ENCODE data around the gene RAG2. TPM values are rescaled to one million over a fixed set of nuclear protein-coding genes. Genes with fewer than 3 reads are reported as not detected.

The RAG2 gene
- total and polyA plus RNA-seq, 2 donors (not counting 3 experiments of a cell fraction or from before 2014, with no cell fraction given), result not detected

- Histone ChIP-seq H3K9me1 (replicated peaks; ENCODE audit: control insufficient read depth, extremely low read depth, insufficient read depth, low read length) (no peaks in the 10 kb centered on the region), H3K4me1 (ENCODE audit: control insufficient read depth, extremely low read depth, insufficient read depth, low read length) (peaks cover 2% of the 10 kb centered on the region), H3K36me3 (ENCODE audit: control insufficient read depth in 2 of 2, extremely low read depth in 1 of 2, insufficient read depth in 2 of 2, low read length in 2 of 2) (no peaks in the 10 kb centered on the region), H3K79me2 (ENCODE audit: control insufficient read depth, insufficient read depth, low read length) (no peaks in the 10 kb centered on the region), H3K4me3 (replicated peaks in 1 of 3; ENCODE audit: insufficient read depth in 1 of 3, low read depth in 1 of 3, low read length in 3 of 3) (no peak overlapping the region), H3K27me3 (ENCODE audit: control insufficient read depth in 2 of 2, insufficient read depth in 2 of 2, low read length in 2 of 2) (no peaks in the 10 kb centered on the region), H3K9ac (replicated peaks; ENCODE audit: extremely low read depth, insufficient read depth, low read length) (no peak overlapping the region), H2AFZ (ENCODE audit: low read depth, low read length) (no peak overlapping the region), H3K4me2 (ENCODE audit: insufficient read depth, low read length) (no peak overlapping the region), H3K27ac (ENCODE audit: insufficient read depth, low read depth, low read length) (no peak overlapping the region), H4K20me1 (replicated peaks; ENCODE audit: control insufficient read depth, extremely low read depth, insufficient read depth, low read length) (no peaks in the 10 kb centered on the region), H3K9me3 (replicated peaks; ENCODE audit: control insufficient read depth, insufficient read depth, low read length) (no peaks in the 10 kb centered on the region)
- FAIRE-seq, result no peak
- no TSS peak for BruUV-seq (replicated peaks)
- no peak for TF ChIP-seq MAX (IDR thresholded peaks at IDR 0.05; ENCODE audit: insufficient read depth, insufficient read length)
- no peak for TF ChIP-seq EZH2 (IDR thresholded peaks at IDR 0.05; ENCODE audit: borderline replicate concordance, low read depth, low read length, severe bottlenecking)
- no peak for TF ChIP-seq POLR2AphosphoS5 (IDR thresholded peaks at IDR 0.05; ENCODE audit: insufficient read depth, low read depth, low read length)
- no peak for TF ChIP-seq POLR2A (IDR thresholded peaks at IDR 0.05; ENCODE audit: low read depth, low read length)
- TF ChIP-seq CTCF (IDR thresholded peaks at IDR 0.05; ENCODE audit: extremely low read depth in 1 of 2, insufficient read depth in 1 of 2, low read depth in 1 of 2, low read length in 2 of 2), result peak; percentile 16 to 30
- TF ChIP-seq GATA2 (IDR thresholded peaks at IDR 0.05; ENCODE audit: insufficient read depth, insufficient read length, low read depth, low read length), result no peak
- DNase-seq (ENCODE audit: low read depth, low spot score), result peak; percentile 41
- ChIA-PET CTCF (interaction anchor here (1.3 to 1.6 kb wide), 2 partner anchors 58 kb away, joined by 8 to 12 read pairs; no protein-coding TSS in a partner anchor), POLR2A (no interaction called here)
- intact Hi-C loops (cut with micrococcal nuclease) (loop anchor here (1.0 kb wide), 1 partner anchor 58 kb away; no protein-coding TSS in a partner anchor), dilution Hi-C loops (cut with MboI; ENCODE audit: extremely low pct_ligation_motif_present, low sequenced_read_pairs) (no loop called here)
Measured at GRCh38 chr11:36622431-36623136, 24.5 kb upstream of the RAG2 start.

Data from endothelial cell of umbilical vein (primary cell).